Natural killer cell (primary cell): ENCODE results near the gene ZBED3. TPM values are rescaled to one million over a fixed set of nuclear protein-coding genes. Genes with fewer than 3 reads are reported as not detected.

Source experiments
- ATAC-seq, 3 donors: fragments of 150-1000 bp in 2 of 3; fragments of 200-7000 bp in 1 of 3; cut with Tn5 transposase; 1 replicate in 1 of 3; 2 replicates in 2 of 3; pipeline ENCODE4 v1.10.0; 2021; ENCODE audit warnings: mild to moderate bottlenecking in 2 of 3, moderate library complexity in 2 of 3
- DNase-seq, 2 donors: peaks; one replicate each; pipeline versions ENCODE4 v3.0.0 to v3.0.0-alpha.2; 2013 to 2021; ENCODE audit warnings: mixed read lengths in 1 of 2
- H3K27ac ChIP-seq: one replicate; pipeline ENCODE4 v1.5.1; 2013; ENCODE audit warnings: mild to moderate bottlenecking, low read length
- H3K27me3 ChIP-seq: one replicate; pipeline ENCODE4 v1.6.1; 2013; ENCODE audit warnings: low read length; ENCODE audit not compliant: control insufficient read depth, insufficient read depth
- H3K36me3 ChIP-seq: one replicate; pipeline ENCODE4 v1.6.1; 2013; ENCODE audit warnings: low read length; ENCODE audit not compliant: control insufficient read depth, insufficient read depth
- H3K4me1 ChIP-seq: one replicate; pipeline ENCODE4 v1.6.1; 2013; ENCODE audit warnings: low read length; ENCODE audit not compliant: control insufficient read depth, insufficient read depth
- H3K4me3 ChIP-seq: one replicate; pipeline ENCODE4 v1.5.1; 2013; ENCODE audit warnings: low read length
- H3K9me3 ChIP-seq: one replicate; pipeline ENCODE4 v1.6.1; 2013; ENCODE audit warnings: low read length; ENCODE audit not compliant: control insufficient read depth, insufficient read depth
- H3K27ac Mint-ChIP-seq, 2 donors: one replicate each; pipeline ENCODE4 v1.8.0; 2022; ENCODE audit warnings: mild to moderate bottlenecking in 2 of 2, mixed read lengths in 2 of 2, moderate library complexity in 1 of 2
- H3K27me3 Mint-ChIP-seq, 2 donors: one replicate each; pipeline ENCODE4 v1.8.0; 2022; ENCODE audit warnings: low read depth in 2 of 2, mixed read lengths in 2 of 2
- H3K36me3 Mint-ChIP-seq: one replicate; pipeline ENCODE4 v1.8.0; 2022; ENCODE audit warnings: mixed read lengths
- H3K4me1 Mint-ChIP-seq, 2 donors: one replicate each; pipeline ENCODE4 v1.8.0; 2022; ENCODE audit warnings: mixed read lengths in 2 of 2
- H3K4me3 Mint-ChIP-seq: one replicate; pipeline ENCODE4 v1.8.0; 2022; ENCODE audit warnings: mild to moderate bottlenecking, moderate library complexity, mixed read lengths
- H3K9me3 Mint-ChIP-seq, 2 donors: one replicate each; pipeline ENCODE4 v1.8.0; 2022; ENCODE audit warnings: mixed read lengths in 2 of 2
- CTCF ChIP-seq: fragments of 200-600 bp; IDR thresholded peaks from one replicate; pipeline ENCODE4 v1.8.0; 2022; ENCODE audit warnings: antibody characterized with exemption
- WGBS: methylation state at CpG from one replicate; pipeline ENCODE4 v1.1.7; 2013; ENCODE audit warnings: missing lambda C conversion rate; ENCODE audit not compliant: insufficient coverage; 5-methylcytosine and 5-hydroxymethylcytosine counted together
- intact Hi-C: fragments of 100-400 bp; cut with micrococcal nuclease; formaldehyde crosslinking; loops from one replicate; pipeline ENCODE4 v1.14.2; 2022
- total RNA-seq, 4 donors: library from RNA; stranded (reverse); fragments of 120-200 nt in 1 of 4; gene quantifications; one replicate each; pipeline versions ENCODE4 v1.2.3 to v1.2.4, GENCODE V29; 2013 to 2022

Gene ZBED3
- total RNA-seq, 3 donors from 2014 or later (not counting 1 experiment from before 2014, with no cell fraction given), result 2.6 to 4.0 (median 3.2) TPM

GRCh38 chr5:77076961-77077828, 9.9 kb downstream of the ZBED3 start:
- Histone ChIP-seq H3K4me3 (no peak overlapping the region), H3K4me1 (peaks cover 4% of the 10 kb centered on the region), H3K36me3 (no peaks in the 10 kb centered on the region), H3K27me3 (no peaks in the 10 kb centered on the region), H3K27ac (no peak overlapping the region), H3K9me3 (no peaks in the 10 kb centered on the region)
- 11% methylated on average over 105 of the region's 105 CpGs for WGBS
- TF ChIP-seq CTCF, result peak; percentile 64
- H3K4me3 Mint-ChIP-seq, result peak overlapping the region; percentile 84
- DNase-seq, result peak; percentile 56 to 67
- H3K27me3 Mint-ChIP-seq, result no peaks in the 10 kb centered on the region
- H3K4me1 Mint-ChIP-seq, result peaks cover 0 to 5% of the 10 kb centered on the region in 2 donors
- intact Hi-C loops, result no loop called here
- H3K9me3 Mint-ChIP-seq, result no peaks in the 10 kb centered on the region
- ATAC-seq, result peak; percentile 85 to 90 (median 89)
- H3K36me3 Mint-ChIP-seq, result no peaks in the 10 kb centered on the region
- no peak overlapping the region for H3K27ac Mint-ChIP-seq

DNA sequence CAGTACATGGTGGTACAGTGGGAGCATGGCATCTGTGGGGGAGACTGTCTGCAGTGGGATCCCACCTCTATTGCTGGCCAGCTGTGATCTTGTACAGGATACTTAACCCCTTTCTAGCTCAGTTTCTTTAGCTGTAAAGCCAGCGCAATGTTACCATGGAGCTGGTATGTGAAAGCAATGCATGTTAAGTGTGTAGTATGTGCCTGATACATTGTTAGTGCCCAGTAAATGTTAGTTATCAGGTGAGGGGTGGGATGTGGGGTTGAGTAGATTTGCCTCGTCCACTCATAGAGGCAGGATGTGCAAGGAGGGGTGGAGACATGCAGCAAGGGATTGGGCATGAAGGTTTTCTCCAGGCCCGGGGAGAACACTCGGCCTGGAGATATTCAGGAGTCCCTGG, 12.3 kb downstream of the ZBED3 start:
- no peak overlapping the region for H3K27ac Mint-ChIP-seq
- WGBS, result 97% methylated on average over 4 of the region's 4 CpGs

DNA sequence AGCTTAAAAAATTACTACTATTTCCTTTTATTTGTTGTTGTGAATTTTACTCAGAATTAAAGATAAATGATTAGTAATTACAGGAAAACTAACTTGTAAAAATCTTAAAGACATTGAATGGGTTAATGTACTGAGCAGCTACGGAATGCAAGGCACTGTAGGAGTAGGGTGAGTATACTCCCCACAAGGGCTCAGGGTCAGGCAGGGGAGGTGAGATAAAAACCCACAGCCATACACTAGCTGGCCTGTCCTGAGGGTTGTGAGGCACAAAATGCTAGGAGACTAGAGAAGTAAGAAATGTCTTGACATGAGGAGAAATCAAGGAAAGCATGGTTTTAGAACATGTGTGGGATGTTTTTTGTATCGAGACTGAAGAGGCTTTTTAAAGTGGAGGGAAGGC, 13.4 kb downstream of the ZBED3 start:
- Histone ChIP-seq H3K27me3 (no peaks in the 10 kb centered on the region), H3K4me3 (no peak overlapping the region), H3K4me1 (peaks cover 4% of the 10 kb centered on the region), H3K27ac (no peak overlapping the region), H3K36me3 (peaks cover under 1% of the 10 kb centered on the region), H3K9me3 (no peaks in the 10 kb centered on the region)
- intact Hi-C loops, result no loop called here
- H3K27me3 Mint-ChIP-seq, result no peaks in the 10 kb centered on the region
- DNase-seq, result no peak
- 93% methylated on average over 2 of the region's 2 CpGs for WGBS
- ATAC-seq, result no peak
- no peak for TF ChIP-seq CTCF
- no peaks in the 10 kb centered on the region for H3K36me3 Mint-ChIP-seq
- peaks cover 0 to 5% of the 10 kb centered on the region in 2 donors for H3K4me1 Mint-ChIP-seq
- H3K27ac Mint-ChIP-seq, result no peak overlapping the region
- no peak overlapping the region for H3K4me3 Mint-ChIP-seq
- no peaks in the 10 kb centered on the region for H3K9me3 Mint-ChIP-seq

More for the DNA sequence above, 12.3 kb downstream of the ZBED3 start:
- no peaks in the 10 kb centered on the region for H3K9me3 ChIP-seq
- no peaks in the 10 kb centered on the region for H3K36me3 Mint-ChIP-seq
- H3K4me1 Mint-ChIP-seq, result peaks cover 0 to 5% of the 10 kb centered on the region in 2 donors
- DNase-seq (no peak), ATAC-seq (no peak)
- H3K4me1 ChIP-seq, result peaks cover 4% of the 10 kb centered on the region
- no peaks in the 10 kb centered on the region for H3K9me3 Mint-ChIP-seq
- no peak overlapping the region for H3K4me3 Mint-ChIP-seq
- no peak overlapping the region for H3K4me3 ChIP-seq
- H3K27me3 ChIP-seq, result no peaks in the 10 kb centered on the region
- H3K27me3 Mint-ChIP-seq, result no peaks in the 10 kb centered on the region
- intact Hi-C loops, result no loop called here
- no peak overlapping the region for H3K27ac ChIP-seq
- no peak for TF ChIP-seq CTCF
- no peaks in the 10 kb centered on the region for H3K36me3 ChIP-seq
